SIG-M5 treated with dmso at 0.1 percent for 504 hours (cell line): ENCODE measurements around the gene WDR83.
"Not testable (repeated sequence)": the region's sequence is repeated elsewhere in the genome, so short reads cannot be mapped to it uniquely, and the experiment has no call there.

Experiments used
- DNase-seq: peaks from one replicate; lab custom pipeline; 2025; ENCODE audit not compliant: unreplicated experiment; lab: John Stamatoyannopoulos, UW

WDR83 gene

GRCh38 chr19:12681074-12681987 is 14.7 kb downstream of the WDR83 start, which contains the start of gene DHPS:
Gene DHPS, minus strand, starts transcription at chr19:12681880. Its CDS starts 114 bp downstream, at chr19:12681766.
- peak; percentile 96 for DNase-seq

- DNase-seq = no peak
These were observed 19.2 kb downstream of the WDR83 start for GRCh38 chr19:12685831-12686230.

GRCh38 chr19:12687496-12688196 is 21.0 kb downstream of the WDR83 start, which contains the start of gene GNG14:
Gene GNG14, plus strand, starts transcription at chr19:12687998. Its CDS starts 51 bp downstream, at chr19:12688049.
- DNase-seq = no peak

DNA sequence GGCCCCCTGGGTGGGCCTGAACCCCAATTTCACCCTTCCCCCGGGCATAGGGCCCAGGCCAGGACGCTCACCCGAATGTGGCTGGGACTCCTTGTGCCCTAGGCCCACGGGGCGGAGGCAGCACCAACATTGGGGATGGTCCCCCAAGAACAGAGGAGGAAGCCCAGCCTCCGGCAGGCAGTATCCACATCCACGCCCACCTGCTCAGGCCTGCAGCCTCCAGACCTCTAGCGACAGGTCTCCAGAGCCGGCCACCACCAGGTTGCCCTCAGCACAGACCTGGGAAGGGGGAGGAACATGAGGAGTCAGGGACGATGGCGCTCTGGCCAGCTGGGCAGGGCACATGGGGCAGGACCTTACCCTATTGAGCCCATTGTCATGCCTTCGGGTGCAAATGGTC is 22.4 kb downstream of the WDR83 start:
- no peak for DNase-seq

DNA sequence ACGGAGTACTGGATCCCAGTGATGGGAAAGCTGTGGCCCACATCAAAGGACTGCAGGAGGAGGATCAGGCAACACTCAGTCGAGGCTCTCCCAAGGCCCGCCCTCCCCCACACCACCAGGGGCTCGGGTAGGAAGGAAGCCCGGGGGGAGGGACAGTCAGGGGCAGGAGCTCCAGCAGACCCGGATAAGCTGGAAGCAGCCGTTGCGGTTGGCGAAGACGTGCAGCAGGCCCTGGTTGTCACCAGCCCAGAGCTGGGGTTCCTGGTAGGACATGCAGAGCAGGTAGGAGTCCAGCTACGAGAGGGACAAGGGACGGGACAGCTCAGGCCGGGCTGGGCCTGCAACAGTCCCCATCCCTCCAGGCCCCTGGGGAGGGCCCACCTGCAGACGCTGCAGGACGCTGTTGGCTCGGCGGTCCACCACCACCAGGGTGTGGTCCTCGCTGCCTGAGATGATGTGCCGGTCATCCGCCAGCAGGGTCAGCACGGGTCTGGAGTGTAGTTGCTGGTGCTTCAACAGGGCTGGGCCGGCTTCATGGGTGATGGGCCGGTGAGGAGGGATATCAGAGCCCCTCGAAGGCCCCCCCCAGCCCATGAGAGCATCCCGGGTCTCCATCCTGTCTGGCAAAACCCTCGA is 23.1 kb downstream of the WDR83 start:
- DNase-seq = no peak

DNA sequence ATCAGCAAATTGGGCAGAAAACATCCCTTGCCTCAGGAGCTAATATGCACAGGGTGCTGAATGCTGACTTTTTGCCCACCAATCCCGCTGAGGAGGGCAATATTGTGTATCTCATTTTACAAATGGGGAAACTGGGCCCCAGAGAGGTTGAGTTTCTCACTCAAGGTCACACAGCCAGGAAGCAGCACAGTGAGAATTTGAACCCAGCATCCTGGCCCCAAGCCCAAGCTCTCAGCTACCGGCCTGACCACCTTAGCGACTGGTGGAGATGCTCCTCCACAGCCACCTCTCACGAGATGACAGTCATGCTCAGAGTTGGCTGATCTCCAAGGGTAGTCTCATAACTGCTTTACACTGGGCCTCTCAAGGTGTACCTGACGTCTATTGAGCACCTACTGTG is 26.4 kb downstream of the WDR83 start:
- no peak for DNase-seq

- no peak for DNase-seq
These were observed 28.0 kb downstream of the WDR83 start for GRCh38 chr19:12694641-12695040.

DNA sequence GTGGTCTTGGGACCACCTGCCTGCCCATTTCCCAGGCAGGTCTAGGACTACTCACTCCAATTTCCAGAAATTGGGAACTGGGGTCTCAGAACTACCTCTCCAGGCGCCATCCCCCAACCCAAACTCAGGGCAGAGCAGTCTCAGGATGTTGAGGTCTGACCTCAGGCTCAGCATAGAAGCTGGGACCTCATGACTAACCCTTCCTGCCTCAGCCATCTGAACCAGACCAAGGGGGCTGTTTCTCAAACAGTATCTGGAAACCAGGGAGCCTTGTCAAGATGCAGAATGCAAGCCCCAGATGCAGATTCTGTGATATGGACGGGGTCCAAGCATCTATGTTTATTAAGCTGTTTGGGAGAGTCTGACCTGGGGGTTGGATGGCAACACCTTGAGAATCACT is 28.5 kb downstream of the WDR83 start:
- no peak for DNase-seq

DNA sequence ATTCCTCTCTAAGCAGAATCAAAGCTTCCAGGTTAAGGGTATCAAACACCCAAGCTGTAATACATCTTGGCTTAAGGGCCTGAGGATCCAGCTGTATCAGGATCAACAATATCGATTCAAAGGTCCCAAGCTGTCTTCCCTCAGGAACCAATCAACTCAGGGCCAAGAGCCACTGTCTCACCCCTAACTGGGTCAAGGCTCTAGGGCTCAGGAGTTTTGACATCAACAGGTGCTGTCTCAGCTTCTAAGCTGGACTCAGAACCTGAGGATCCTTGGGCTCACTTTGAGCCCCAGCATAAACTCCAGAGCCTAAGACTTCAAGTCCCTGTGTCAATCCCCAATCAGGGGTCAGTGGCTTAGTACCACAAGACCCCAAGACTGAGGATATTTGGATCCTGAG is 28.9 kb downstream of the WDR83 start:
- DNase-seq = no peak

- no peak for DNase-seq
These were observed 29.4 kb downstream of the WDR83 start for GRCh38 chr19:12695997-12696365.

DNA sequence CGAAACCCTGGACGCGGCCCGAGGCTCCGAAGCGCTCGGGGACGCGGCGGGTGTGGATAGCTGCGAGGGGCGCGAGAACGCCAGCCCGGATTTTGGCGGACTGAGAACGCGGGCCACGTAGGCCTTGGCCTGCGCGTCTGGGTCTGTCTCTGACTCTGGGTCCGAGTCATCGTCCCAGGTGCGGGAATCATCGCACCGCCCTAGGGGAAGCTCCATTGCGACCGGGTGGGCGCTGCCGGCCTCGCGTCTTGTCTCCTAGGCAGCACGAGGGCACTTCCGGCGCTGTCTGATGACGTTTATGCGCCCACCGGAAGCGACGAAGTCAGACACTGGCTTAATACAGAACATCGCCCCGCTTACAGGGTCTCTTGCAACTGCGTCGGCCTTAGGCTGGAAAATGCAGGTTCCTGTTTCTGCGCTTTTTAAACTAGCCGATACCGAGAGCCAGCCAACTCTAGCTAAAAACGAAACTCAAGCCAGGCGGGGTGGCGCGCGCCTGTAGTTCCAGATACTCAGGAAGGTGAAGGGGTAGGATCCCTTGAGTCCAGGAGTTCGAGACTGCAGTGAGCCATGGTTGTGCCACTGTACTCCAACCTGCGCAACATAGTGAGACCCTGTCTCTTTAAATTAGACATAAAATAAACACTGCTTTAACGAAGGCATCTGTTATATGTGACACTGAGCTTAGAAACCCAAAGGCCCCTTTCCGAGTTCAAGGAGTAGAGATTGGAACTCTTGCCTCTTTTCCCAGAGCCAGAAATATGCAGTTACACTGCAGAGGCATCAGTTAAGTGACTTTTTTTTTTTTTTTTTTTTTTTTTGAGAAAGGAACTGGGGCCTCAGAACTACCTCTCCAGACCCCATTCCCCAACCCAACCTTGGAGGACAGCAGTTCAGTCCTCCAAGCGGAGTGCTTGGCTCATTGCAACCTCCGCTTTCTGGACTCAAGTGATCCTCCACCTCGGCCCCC is 30.0 kb downstream of the WDR83 start, which contains the start of gene FBXW9:
Gene FBXW9 (minus strand): TSS at position 266 of the 970 bp plus-strand sequence. CDS start 50 bp downstream, at position 216.
- peak; percentile 95 for DNase-seq

- not testable (repeated sequence) for DNase-seq
These were observed 30.8 kb downstream of the WDR83 start for GRCh38 chr19:12697425-12697824.

GRCh38 chr19:12698138-12698537 is 31.5 kb downstream of the WDR83 start:
- DNase-seq = no peak

GRCh38 chr19:12701596-12702282 is 35.1 kb downstream of the WDR83 start:
- no peak for DNase-seq

DNA sequence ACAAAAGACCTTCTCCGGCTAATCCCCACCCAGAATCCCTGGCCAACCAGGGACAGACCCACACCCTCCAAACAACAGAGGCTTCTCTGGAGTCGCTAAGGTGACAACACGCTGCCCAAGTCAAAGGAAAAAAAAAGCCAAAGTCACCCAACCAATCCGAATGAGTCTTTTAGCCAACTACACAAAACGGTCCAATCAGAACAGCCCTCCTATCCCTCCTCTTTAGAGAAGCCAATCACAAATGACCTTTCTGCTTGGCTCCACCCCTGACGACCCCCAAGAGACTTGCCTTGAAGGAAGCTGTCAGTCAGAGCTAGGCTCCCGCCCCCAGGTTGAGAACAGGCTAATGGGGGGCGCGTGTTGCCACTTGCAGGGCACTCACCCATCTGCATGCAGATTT is 36.4 kb downstream of the WDR83 start:
- DNase-seq = peak; percentile 37

- no peak for DNase-seq
These were observed 38.6 kb downstream of the WDR83 start for GRCh38 chr19:12705169-12705568.

- DNase-seq = no peak
These were observed 39.2 kb downstream of the WDR83 start for GRCh38 chr19:12705654-12706331.

DNA sequence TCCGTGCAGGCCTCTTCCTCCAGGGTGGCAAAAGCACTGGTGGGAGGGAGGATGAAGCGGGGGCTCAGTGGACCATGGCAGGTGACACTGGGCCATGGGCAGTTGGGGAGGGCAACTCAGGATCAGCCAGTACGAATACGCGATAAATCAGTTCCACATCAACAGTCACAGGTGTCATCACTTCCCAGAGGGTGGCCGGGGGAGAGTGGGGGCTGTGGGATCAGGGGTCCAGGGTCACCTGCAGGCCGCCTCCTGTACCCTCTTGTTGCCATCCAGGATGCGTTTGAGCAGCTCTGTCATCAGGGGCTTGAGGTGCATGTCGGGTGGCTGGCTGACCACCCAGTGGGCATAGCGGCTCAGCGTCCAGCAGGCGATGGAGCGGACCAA is 39.7 kb downstream of the WDR83 start:
- DNase-seq = no peak

GRCh38 chr19:12708641-12709040 is 42.0 kb downstream of the WDR83 start:
- no peak for DNase-seq
